ENCODE data around the gene NLRP2B. TPM values are rescaled to one million over a fixed set of nuclear protein-coding genes. Genes with fewer than 3 reads are reported as not detected.
"Not testable (repeated sequence)": the region's sequence is repeated elsewhere in the genome, so short reads cannot be mapped to it uniquely, and the experiment has no call there.

The NLRP2B gene
- total and polyA plus RNA-seq, 2 of the 8 experiments (the other 6 are each of a cell fraction or from before 2014, with no cell fraction given): not detected

- TF ChIP-seq POLR2A (IDR thresholded peaks at IDR 0.05; ENCODE audit: control extremely low read depth in 1 of 2, low read depth in 2 of 2, low read length in 2 of 2): no peak
Measured at GRCh38 chrX:57640674-57641016, 39.4 kb downstream of the NLRP2B start (continued).

- H2AK5ac ChIP-seq (ENCODE audit: low read depth, low read length); H3K4ac ChIP-seq (replicated peaks; ENCODE audit: insufficient read length, low read depth, low read length); H3K9ac ChIP-seq (replicated peaks in 1 of 4; ENCODE audit: extremely low read depth in 1 of 4, low read depth in 3 of 4, low read length in 3 of 4); H2BK15ac ChIP-seq (ENCODE audit: low read length); H3K9me3 ChIP-seq (ENCODE audit: insufficient read depth in 2 of 2, low read depth in 1 of 2, low read length in 1 of 2); H3K4me3 ChIP-seq (ENCODE audit: extremely low read depth in 1 of 4, insufficient read depth in 2 of 4, low read depth in 3 of 4, low read length in 4 of 4); H4K8ac ChIP-seq (ENCODE audit: extremely low read depth, insufficient read depth, low read length); H2BK12ac ChIP-seq (ENCODE audit: low read depth, low read length); H3K36me3 ChIP-seq (ENCODE audit: control insufficient read depth in 2 of 4, insufficient read depth in 4 of 4, low read length in 3 of 4); H3K27ac ChIP-seq (ENCODE audit: low read depth, low read length); H2BK20ac ChIP-seq (ENCODE audit: low read length); H4K91ac ChIP-seq (replicated peaks; ENCODE audit: insufficient read length, low read length); H3K18ac ChIP-seq (ENCODE audit: extremely low read depth, low read length); H2BK5ac ChIP-seq (ENCODE audit: low read depth, low read length); H3K56ac ChIP-seq (replicated peaks; ENCODE audit: insufficient read length, low read depth, low read length); CTCF ChIA-PET (ENCODE audit: partially characterized antibody); H3K23me2 ChIP-seq (ENCODE audit: low read depth, low read length); H2AFZ ChIP-seq (ENCODE audit: low read length); H3K14ac ChIP-seq (ENCODE audit: insufficient read length); H3K79me2 ChIP-seq (ENCODE audit: control insufficient read depth in 1 of 2, insufficient read depth in 2 of 2, low read length in 2 of 2); DNase-seq (ENCODE audit: low read depth in 1 of 2, low spot score in 2 of 2); FAIRE-seq; H3K79me1 ChIP-seq (ENCODE audit: low read depth, low read length); POLR2A ChIA-PET (ENCODE audit: partially characterized antibody); H3K4me1 ChIP-seq (replicated peaks in 1 of 4; ENCODE audit: control insufficient read depth in 3 of 4, insufficient read depth in 4 of 4, low read length in 3 of 4); H4K20me1 ChIP-seq (replicated peaks in 1 of 2; ENCODE audit: control insufficient read depth in 1 of 2, insufficient read depth in 2 of 2, low read length in 2 of 2); H3K4me2 ChIP-seq (ENCODE audit: insufficient read depth in 1 of 2, low read depth in 2 of 2, low read length in 2 of 2); H2BK120ac ChIP-seq (replicated peaks; ENCODE audit: low read depth, low read length); H3K23ac ChIP-seq (ENCODE audit: insufficient read length); H4K5ac ChIP-seq (ENCODE audit: insufficient read length, low read depth, low read length); H3K27me3 ChIP-seq (replicated peaks in 1 of 4; ENCODE audit: control insufficient read depth in 3 of 4, extremely low read depth in 1 of 4, insufficient read depth in 3 of 4, low read length in 3 of 4): not testable (repeated sequence)
- WGBS, 2 experiments (ENCODE audit: extremely low coverage in 1 of 2, insufficient coverage in 1 of 2, insufficient read length in 1 of 2, insufficient replicate concordance in 2 of 2, low coverage in 1 of 2, low lambda C conversion rate in 2 of 2, missing lambda C conversion rate in 1 of 2): 88% methylated on average over 10 of the region's 20 CpGs; no CpG with 5 or more reads in 1 of the 2 experiments
Measured at GRCh38 chrX:57629438-57629837, 50.6 kb downstream of the NLRP2B start.

Other genes with a start within 250 kb of the NLRP2B start
- 6.1 and 6.7 TPM in 2 replicates for gene ZXDB, start 88.2 kb downstream of the NLRP2B start, total RNA-seq (2021; fragmentation: NEBNext Ultra II Directional; extraction: Animal tissue kit (Norgen Biotek cat#: 25700))
- gene ZXDB, start 88.2 kb downstream of the NLRP2B start, polyA plus RNA-seq (2011; rRNA removed): 3.0 and 4.0 TPM in 2 replicates
- gene ZXDA, start 230.2 kb upstream of the NLRP2B start, total RNA-seq (2021; fragmentation: NEBNext Ultra II Directional; extraction: Animal tissue kit (Norgen Biotek cat#: 25700)): not detected in 2 replicates
- gene ZXDA, start 230.2 kb upstream of the NLRP2B start, polyA plus RNA-seq (2011; rRNA removed): not detected in 2 replicates

All from H1 (cell line).